GM12865 (cell line): ENCODE measurements around the gene APMAP.

Source experiments
- DNase-seq: peaks from one replicate; pipeline ENCODE4 v3.0.0; 2010; ENCODE audit warnings: low read depth
- H3K4me3 ChIP-seq: 2 replicates; pipeline ENCODE4 v1.5.1; 2011; ENCODE audit warnings: mild to moderate bottlenecking, low read depth, low read length, control low read depth
- TF ChIP-seq, protein P1 (sequence below): IDR thresholded peaks from 2 replicates; pipeline ENCODE4 v1.5.1; 2011; ENCODE audit warnings: low read length, control low read depth, low read depth, inconsistent platforms; ENCODE audit not compliant: insufficient read depth; ENCODE audit errors: missing control alignments

Gene APMAP

DNA sequence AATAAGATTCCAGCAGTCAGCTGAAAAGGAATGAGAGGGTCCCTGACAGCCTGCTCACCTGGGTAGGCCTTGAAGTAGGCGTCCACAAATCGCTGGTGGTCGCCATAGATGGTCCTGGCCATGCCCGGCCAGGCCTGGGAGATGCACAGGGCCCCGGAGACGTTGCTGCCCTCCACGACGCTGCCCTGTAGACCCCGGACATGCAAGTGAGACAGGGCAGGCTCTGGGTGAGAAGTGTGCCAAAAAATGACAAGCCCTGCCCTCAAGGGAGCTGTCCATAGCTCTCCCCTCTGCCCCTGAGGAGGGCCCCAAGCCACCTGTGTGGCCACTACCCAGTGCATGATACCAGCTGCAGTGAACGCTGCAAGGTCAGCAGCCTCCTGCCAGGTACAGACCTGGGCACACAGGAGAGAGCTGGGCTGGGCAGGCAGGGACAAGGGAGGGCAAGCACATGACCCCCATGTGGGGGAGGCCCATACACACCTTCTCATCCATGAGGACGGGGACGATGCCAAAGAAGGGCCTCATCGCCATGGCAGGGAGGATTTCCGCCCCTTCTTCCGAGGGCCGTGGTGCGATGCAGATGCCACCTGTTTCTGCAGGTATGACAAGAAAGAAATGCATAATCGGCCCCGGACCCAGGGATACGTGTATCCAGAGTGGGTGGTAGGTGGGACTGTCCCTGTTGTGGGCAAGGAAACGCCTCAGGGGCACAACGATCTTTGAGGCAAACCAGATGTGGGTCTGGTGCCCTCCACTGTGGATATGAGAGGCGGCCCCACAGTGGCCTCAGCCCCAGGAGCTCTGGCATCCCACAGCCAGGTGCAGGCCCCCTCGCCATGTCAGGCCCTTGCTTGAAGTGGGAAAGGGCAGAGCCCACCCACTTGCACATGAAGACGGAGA lies 21.2 kb upstream of the APMAP start:
- TF ChIP-seq, protein P1, sequence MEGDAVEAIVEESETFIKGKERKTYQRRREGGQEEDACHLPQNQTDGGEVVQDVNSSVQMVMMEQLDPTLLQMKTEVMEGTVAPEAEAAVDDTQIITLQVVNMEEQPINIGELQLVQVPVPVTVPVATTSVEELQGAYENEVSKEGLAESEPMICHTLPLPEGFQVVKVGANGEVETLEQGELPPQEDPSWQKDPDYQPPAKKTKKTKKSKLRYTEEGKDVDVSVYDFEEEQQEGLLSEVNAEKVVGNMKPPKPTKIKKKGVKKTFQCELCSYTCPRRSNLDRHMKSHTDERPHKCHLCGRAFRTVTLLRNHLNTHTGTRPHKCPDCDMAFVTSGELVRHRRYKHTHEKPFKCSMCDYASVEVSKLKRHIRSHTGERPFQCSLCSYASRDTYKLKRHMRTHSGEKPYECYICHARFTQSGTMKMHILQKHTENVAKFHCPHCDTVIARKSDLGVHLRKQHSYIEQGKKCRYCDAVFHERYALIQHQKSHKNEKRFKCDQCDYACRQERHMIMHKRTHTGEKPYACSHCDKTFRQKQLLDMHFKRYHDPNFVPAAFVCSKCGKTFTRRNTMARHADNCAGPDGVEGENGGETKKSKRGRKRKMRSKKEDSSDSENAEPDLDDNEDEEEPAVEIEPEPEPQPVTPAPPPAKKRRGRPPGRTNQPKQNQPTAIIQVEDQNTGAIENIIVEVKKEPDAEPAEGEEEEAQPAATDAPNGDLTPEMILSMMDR, result no peak
- DNase-seq, result no peak
- H3K4me3 ChIP-seq, result no peak overlapping the region

DNA sequence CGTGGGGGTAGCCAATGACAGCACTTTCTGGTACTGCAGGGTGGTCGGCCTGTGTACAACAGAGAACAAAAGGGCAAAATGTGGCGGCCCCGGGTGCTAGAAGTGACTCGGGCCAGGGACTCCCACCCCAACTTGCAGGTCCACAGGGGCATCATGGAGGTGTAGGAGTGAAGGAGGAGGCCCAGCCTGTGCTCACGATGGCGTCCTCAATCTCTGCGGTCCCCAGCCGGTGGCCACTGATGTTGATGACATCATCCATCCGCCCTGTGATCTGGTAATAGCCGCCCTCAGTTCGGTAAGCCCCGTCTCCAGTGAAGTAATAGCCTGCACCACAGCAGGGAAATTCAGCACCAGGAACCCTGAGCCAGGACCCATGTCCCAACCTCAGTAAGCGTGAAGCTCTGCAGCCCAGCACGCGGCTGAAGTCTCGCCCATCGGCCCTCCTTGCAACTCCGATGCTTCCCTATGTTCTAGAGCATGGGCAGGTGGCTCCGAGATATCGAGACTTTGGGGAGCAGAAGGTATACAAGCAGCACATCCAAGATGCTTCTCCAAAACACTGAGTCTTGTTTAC lies 20.2 kb upstream of the APMAP start:
- no peak overlapping the region for H3K4me3 ChIP-seq
- TF ChIP-seq, protein P1, result no peak

DNA sequence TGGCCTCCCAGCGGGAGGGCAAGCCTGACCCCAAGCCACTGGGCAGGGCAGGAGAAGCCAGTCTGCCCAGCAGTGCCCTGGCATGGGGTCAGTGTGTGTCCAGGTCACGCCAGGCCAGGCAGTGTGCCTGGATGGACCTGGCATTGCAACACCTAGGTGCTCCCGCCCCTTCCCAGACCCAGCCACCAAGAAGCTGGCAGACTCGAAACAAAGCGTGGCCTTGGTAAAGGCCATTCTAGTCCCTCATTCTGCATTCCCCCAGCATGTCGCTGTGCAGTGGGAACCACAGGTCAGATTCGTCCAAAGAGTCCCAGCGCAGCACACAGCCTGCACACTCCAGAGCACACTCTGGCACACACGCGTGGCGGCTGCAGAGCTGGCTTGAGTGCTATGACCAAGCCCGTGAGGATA lies 19.3 kb upstream of the APMAP start:
- no peak overlapping the region for H3K4me3 ChIP-seq
- TF ChIP-seq, protein P1, result no peak

More for the DNA sequence above, 20.2 kb upstream of the APMAP start:
- DNase-seq, result no peak

DNA sequence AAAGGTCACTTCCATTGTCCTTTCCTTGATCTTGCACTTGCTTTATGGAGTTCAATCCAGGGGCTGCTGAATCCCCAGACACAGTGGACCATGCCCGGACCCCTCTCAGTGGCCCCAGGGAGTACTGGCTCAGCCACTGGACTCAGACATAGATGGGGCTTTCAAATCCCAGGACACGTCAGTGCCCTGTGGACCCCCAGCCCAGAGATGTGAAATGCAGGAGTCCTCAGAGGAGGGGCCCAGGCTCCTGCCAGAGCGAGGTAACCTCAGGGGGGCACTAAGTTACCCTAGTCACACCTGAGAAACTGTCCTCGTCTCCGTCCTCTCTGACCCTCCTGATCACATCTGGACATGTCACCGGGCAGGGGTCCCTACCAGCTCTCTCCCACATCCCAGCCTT lies 18.7 kb upstream of the APMAP start:
- TF ChIP-seq, protein P1, result no peak
- H3K4me3 ChIP-seq, result no peak overlapping the region
- DNase-seq, result no peak

More for the DNA sequence above, 19.3 kb upstream of the APMAP start:
- no peak for DNase-seq

DNA sequence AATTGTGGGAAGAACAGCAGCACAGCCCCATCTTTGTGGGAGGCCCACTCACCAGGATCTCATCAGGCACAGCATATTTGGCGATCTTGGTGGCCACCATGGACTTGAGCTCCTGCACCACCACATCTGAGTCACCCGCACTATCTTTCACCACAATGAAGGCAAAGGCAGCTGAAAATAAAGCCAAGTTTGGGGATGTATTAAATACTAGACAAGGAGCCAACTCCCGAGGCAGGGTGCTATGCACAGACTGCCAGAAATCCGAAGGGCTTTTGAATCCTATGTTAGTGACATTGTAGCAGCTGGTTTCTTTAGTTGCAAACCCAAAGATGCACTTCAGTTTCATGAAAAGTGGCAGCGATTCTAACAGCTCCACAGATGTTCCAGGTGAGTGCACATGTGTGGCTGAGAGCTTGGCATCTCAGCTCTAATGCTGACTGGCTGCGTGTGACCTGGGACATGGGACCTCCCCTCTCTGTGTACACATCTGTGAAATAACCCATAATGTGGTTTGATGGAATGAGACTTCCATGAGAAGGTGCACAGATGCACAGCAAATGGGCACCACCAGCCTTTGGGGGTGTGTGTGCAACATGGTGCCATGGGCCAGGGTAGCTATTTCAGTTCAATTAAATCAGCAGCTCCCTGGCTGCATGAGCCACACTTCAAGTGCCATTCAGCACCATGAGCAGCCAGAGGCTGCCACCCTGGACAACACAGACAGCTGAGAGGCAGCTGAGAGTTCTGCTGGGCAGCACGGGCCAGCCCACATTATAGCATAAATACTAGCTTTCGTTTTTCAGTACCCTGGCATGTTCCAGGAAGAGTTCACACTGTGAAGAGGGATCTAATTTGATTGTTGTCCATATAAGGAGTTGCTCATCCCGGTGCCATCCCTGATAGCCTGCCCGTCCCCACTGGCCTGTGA lies 16.9 kb upstream of the APMAP start:
- TF ChIP-seq, protein P1, result no peak
- no peak overlapping the region for H3K4me3 ChIP-seq
- no peak for DNase-seq

DNA sequence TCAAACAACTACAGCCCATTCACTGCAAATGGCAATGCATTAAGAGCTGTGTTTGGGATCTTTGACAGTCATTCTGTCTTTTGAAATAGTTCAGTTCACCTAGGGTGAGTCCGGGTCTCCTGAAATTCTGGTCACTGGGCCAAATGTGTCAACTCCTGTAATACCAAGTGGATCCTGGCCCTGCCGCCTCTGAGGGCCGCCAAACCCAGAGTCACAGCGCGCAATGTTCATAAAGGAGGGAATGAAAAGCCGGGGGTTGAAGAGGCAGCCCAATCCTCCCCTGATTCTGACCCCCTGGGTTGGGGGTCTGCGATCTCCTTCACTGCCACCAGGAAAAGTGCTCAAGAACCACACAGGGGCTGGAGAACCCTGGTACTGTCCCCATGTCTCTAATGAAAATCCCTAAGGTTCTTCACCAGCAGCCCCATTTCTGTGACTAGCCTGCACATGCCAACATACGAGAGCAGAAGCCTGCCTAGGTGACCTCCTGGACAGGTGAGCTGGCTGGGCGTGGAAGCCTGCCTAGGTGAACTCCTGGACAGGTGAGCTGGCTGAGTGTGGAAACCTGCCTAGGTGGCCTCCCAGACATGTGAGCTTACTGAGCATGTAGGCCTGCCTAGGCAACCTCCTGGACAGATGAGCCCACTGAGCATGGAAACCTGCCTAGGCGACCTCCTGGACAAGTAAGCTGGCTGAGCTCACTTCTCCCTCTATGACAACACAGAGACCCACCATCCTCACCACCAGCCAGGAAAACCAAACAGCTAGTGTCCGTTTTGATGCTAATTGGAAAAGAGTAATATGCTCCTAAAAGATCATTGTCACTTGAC lies 16.1 kb upstream of the APMAP start:
- H3K4me3 ChIP-seq, result no peak overlapping the region
- DNase-seq, result no peak
- TF ChIP-seq, protein P1, result no peak
